ENCODE measurements around the gene MTUS2.

Gene MTUS2

DNA sequence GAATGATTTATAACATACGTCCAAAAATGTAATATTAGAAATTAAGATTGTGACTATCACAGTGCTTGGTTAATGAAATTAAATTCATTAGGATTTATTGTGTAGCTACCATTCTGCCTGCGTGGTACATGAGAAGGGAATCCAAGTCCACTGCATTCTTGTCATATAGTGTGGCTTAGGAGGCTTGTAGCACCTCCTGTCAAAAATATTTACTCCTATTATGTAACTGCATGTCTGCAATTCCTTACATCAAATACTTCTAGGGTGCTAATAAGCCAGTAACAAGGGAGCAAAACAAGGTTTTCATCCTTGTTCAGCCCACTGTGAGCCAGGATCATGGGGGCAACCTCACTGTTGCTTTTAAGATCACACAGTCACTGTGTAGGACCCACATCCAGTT, 576.3 kb downstream of the MTUS2 start:
- H3K27me3 ChIP-seq (ENCODE audit: control insufficient read depth, insufficient read depth, low read length): no peaks in the 10 kb centered on the region
- no peak overlapping the region for H3K4me3 ChIP-seq (ENCODE audit: low read depth, low read length)
- H3K27ac ChIP-seq (ENCODE audit: low read depth, low read length): no peak overlapping the region
- no peaks in the 10 kb centered on the region for H3K9me3 ChIP-seq (ENCODE audit: control insufficient read depth, insufficient read depth, low read depth, low read length)
- no peaks in the 10 kb centered on the region for H3K4me1 ChIP-seq (ENCODE audit: control insufficient read depth, insufficient read depth, low read length)
- no peak overlapping the region for H3K9ac ChIP-seq (ENCODE audit: low read length)
- no peaks in the 10 kb centered on the region for H3K36me3 ChIP-seq (ENCODE audit: control insufficient read depth, insufficient read depth, low read length)

GRCh38 chr13:29397265-29397664, 577.1 kb downstream of the MTUS2 start:
- H3K4me3 ChIP-seq (ENCODE audit: low read depth, low read length): no peak overlapping the region
- H3K36me3 ChIP-seq (ENCODE audit: control insufficient read depth, insufficient read depth, low read length): no peaks in the 10 kb centered on the region
- H3K27me3 ChIP-seq (ENCODE audit: control insufficient read depth, insufficient read depth, low read length): no peaks in the 10 kb centered on the region
- H3K9ac ChIP-seq (ENCODE audit: low read length): no peak overlapping the region
- H3K27ac ChIP-seq (ENCODE audit: low read depth, low read length): no peak overlapping the region
- H3K4me1 ChIP-seq (ENCODE audit: control insufficient read depth, insufficient read depth, low read length): no peaks in the 10 kb centered on the region
- H3K9me3 ChIP-seq (ENCODE audit: control insufficient read depth, insufficient read depth, low read depth, low read length): no peaks in the 10 kb centered on the region

DNA sequence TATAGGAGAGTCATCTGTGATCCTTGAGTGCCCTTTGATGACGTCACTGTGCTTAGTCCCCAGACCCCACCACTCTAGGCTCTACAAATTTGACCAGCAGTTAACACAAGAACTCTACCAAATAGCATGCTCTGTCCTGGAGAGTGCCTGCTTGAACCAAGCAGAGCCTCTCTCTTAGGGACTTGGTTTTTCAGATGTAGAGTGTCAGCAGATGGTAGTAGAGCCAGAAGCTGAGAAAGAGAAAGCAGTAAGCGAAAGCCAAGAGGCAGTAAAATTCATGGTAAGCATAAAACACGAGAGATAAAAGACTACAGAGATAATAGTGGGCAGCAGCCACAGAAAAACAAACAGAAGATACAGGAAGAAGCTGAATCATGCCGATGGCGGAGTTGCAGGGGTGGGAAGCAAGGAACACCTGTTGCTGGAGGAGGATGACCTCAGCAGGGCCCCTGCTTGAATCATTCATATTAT, 582.1 kb downstream of the MTUS2 start:
- Histone ChIP-seq H3K9ac (ENCODE audit: low read length) (no peak overlapping the region), H3K4me1 (ENCODE audit: control insufficient read depth, insufficient read depth, low read length) (peaks cover 8% of the 10 kb centered on the region), H3K27me3 (ENCODE audit: control insufficient read depth, insufficient read depth, low read length) (no peaks in the 10 kb centered on the region), H3K36me3 (ENCODE audit: control insufficient read depth, insufficient read depth, low read length) (no peaks in the 10 kb centered on the region), H3K4me3 (ENCODE audit: low read depth, low read length) (no peak overlapping the region), H3K27ac (ENCODE audit: low read depth, low read length) (no peak overlapping the region), H3K9me3 (ENCODE audit: control insufficient read depth, insufficient read depth, low read depth, low read length) (no peaks in the 10 kb centered on the region)

DNA sequence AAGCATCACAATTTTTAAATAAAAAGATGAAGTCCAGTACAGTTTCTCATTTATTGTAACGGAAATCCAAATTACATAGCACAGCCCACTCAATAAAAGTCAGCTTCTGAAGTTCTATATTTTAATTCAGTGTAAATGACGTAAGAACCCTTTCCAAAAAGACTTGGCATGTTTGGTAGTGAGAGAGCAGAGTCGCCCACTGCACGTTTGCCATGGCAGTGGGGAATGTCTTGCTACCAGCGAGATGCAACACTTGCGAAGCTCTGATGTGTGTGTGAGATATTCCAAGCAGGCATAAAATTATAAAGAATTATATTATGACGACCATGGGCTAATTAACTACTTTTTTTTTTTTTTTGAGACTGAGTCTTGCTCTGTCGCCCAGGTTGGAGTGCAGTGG, 585.3 kb downstream of the MTUS2 start:
- H3K4me3 ChIP-seq (ENCODE audit: low read depth, low read length): no peak overlapping the region
- no peaks in the 10 kb centered on the region for H3K9me3 ChIP-seq (ENCODE audit: control insufficient read depth, insufficient read depth, low read depth, low read length)
- no peaks in the 10 kb centered on the region for H3K27me3 ChIP-seq (ENCODE audit: control insufficient read depth, insufficient read depth, low read length)
- no peak overlapping the region for H3K9ac ChIP-seq (ENCODE audit: low read length)
- no peak overlapping the region for H3K27ac ChIP-seq (ENCODE audit: low read depth, low read length)
- H3K36me3 ChIP-seq (ENCODE audit: control insufficient read depth, insufficient read depth, low read length): no peaks in the 10 kb centered on the region
- H3K4me1 ChIP-seq (ENCODE audit: control insufficient read depth, insufficient read depth, low read length): peaks cover 8% of the 10 kb centered on the region

DNA sequence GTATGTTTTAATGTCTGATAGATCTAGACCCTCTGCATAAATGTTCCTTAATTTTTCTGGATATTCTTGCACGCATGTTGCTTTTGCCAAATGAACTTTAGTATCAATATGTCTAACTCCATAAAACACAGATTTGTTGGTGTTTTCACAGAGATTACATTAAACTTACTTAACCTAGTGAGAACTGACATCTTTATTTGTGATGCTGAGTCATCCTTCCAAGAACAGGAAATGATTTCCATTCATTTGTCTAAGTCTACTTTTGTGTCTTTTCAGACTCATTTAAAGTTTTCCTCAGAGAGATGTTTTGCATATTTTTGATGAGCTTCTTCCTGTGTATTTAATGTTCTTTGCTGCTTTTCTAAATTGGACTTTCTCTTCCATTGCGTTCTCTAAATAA, 591.3 kb downstream of the MTUS2 start:
- H3K36me3 ChIP-seq (ENCODE audit: control insufficient read depth, insufficient read depth, low read length): no peaks in the 10 kb centered on the region
- no peaks in the 10 kb centered on the region for H3K27me3 ChIP-seq (ENCODE audit: control insufficient read depth, insufficient read depth, low read length)
- H3K4me3 ChIP-seq (ENCODE audit: low read depth, low read length): no peak overlapping the region

GRCh38 chr13:29418026-29418425, 597.9 kb downstream of the MTUS2 start:
- no peak overlapping the region for H3K27ac ChIP-seq (ENCODE audit: low read depth, low read length)
- no peaks in the 10 kb centered on the region for H3K27me3 ChIP-seq (ENCODE audit: control insufficient read depth, insufficient read depth, low read length)
- peaks cover 4% of the 10 kb centered on the region; the same call in 1 of the 2 replicates for H3K4me1 ChIP-seq (ENCODE audit: control insufficient read depth, insufficient read depth, low read length)
- H3K9ac ChIP-seq (ENCODE audit: low read length): no peak overlapping the region
- no peaks in the 10 kb centered on the region for H3K9me3 ChIP-seq (ENCODE audit: control insufficient read depth, insufficient read depth, low read depth, low read length)
- no peaks in the 10 kb centered on the region for H3K36me3 ChIP-seq (ENCODE audit: control insufficient read depth, insufficient read depth, low read length)
- no peak overlapping the region for H3K4me3 ChIP-seq (ENCODE audit: low read depth, low read length)

More for the DNA sequence above, 591.3 kb downstream of the MTUS2 start:
- peaks cover 2% of the 10 kb centered on the region for H3K4me1 ChIP-seq (ENCODE audit: control insufficient read depth, insufficient read depth, low read length)
- no peaks in the 10 kb centered on the region for H3K9me3 ChIP-seq (ENCODE audit: control insufficient read depth, insufficient read depth, low read depth, low read length)
- H3K27ac ChIP-seq (ENCODE audit: low read depth, low read length): no peak overlapping the region
- H3K9ac ChIP-seq (ENCODE audit: low read length): no peak overlapping the region

GRCh38 chr13:29421118-29421517, 601.0 kb downstream of the MTUS2 start:
- Histone ChIP-seq H3K36me3 (ENCODE audit: control insufficient read depth, insufficient read depth, low read length) (no peaks in the 10 kb centered on the region), H3K9ac (ENCODE audit: low read length) (no peak overlapping the region), H3K9me3 (ENCODE audit: control insufficient read depth, insufficient read depth, low read depth, low read length) (no peaks in the 10 kb centered on the region), H3K4me1 (ENCODE audit: control insufficient read depth, insufficient read depth, low read length) (peaks cover 8% of the 10 kb centered on the region), H3K27me3 (ENCODE audit: control insufficient read depth, insufficient read depth, low read length) (no peaks in the 10 kb centered on the region), H3K4me3 (ENCODE audit: low read depth, low read length) (no peak overlapping the region), H3K27ac (ENCODE audit: low read depth, low read length) (no peak overlapping the region)

- Histone ChIP-seq H3K4me1 (ENCODE audit: control insufficient read depth, insufficient read depth, low read length) (peaks cover 8% of the 10 kb centered on the region), H3K27me3 (ENCODE audit: control insufficient read depth, insufficient read depth, low read length) (no peaks in the 10 kb centered on the region), H3K9me3 (ENCODE audit: control insufficient read depth, insufficient read depth, low read depth, low read length) (no peaks in the 10 kb centered on the region), H3K9ac (ENCODE audit: low read length) (no peak overlapping the region), H3K27ac (ENCODE audit: low read depth, low read length) (no peak overlapping the region), H3K36me3 (ENCODE audit: control insufficient read depth, insufficient read depth, low read length) (no peaks in the 10 kb centered on the region), H3K4me3 (ENCODE audit: low read depth, low read length) (no peak overlapping the region)
Measured at GRCh38 chr13:29422015-29422414, 601.9 kb downstream of the MTUS2 start.

- no peak overlapping the region for H3K9ac ChIP-seq (ENCODE audit: low read length)
- no peaks in the 10 kb centered on the region for H3K36me3 ChIP-seq (ENCODE audit: control insufficient read depth, insufficient read depth, low read length)
- no peak overlapping the region for H3K4me3 ChIP-seq (ENCODE audit: low read depth, low read length)
- peaks cover 8% of the 10 kb centered on the region for H3K4me1 ChIP-seq (ENCODE audit: control insufficient read depth, insufficient read depth, low read length)
- H3K9me3 ChIP-seq (ENCODE audit: control insufficient read depth, insufficient read depth, low read depth, low read length): no peaks in the 10 kb centered on the region
- no peak overlapping the region for H3K27ac ChIP-seq (ENCODE audit: low read depth, low read length)
- H3K27me3 ChIP-seq (ENCODE audit: control insufficient read depth, insufficient read depth, low read length): peaks cover 8% of the 10 kb centered on the region
Measured at GRCh38 chr13:29423050-29423449, 602.9 kb downstream of the MTUS2 start.

GRCh38 chr13:29427937-29428309, 607.8 kb downstream of the MTUS2 start:
- no peak overlapping the region for H3K9ac ChIP-seq (ENCODE audit: low read length)
- H3K4me3 ChIP-seq (ENCODE audit: low read depth, low read length): peak overlapping the region; percentile 82
- peaks cover 17% of the 10 kb centered on the region for H3K4me1 ChIP-seq (ENCODE audit: control insufficient read depth, insufficient read depth, low read length)
- H3K9me3 ChIP-seq (ENCODE audit: control insufficient read depth, insufficient read depth, low read depth, low read length): no peaks in the 10 kb centered on the region
- H3K36me3 ChIP-seq (ENCODE audit: control insufficient read depth, insufficient read depth, low read length): no peaks in the 10 kb centered on the region
- no peak overlapping the region for H3K27ac ChIP-seq (ENCODE audit: low read depth, low read length)
- H3K27me3 ChIP-seq (ENCODE audit: control insufficient read depth, insufficient read depth, low read length): peaks cover 26% of the 10 kb centered on the region

- H3K4me3 ChIP-seq (ENCODE audit: low read depth, low read length): peak overlapping the region; percentile 82
- no peak overlapping the region for H3K27ac ChIP-seq (ENCODE audit: low read depth, low read length)
- peaks cover 26% of the 10 kb centered on the region for H3K27me3 ChIP-seq (ENCODE audit: control insufficient read depth, insufficient read depth, low read length)
- no peaks in the 10 kb centered on the region for H3K36me3 ChIP-seq (ENCODE audit: control insufficient read depth, insufficient read depth, low read length)
- H3K9me3 ChIP-seq (ENCODE audit: control insufficient read depth, insufficient read depth, low read depth, low read length): no peaks in the 10 kb centered on the region
- H3K4me1 ChIP-seq (ENCODE audit: control insufficient read depth, insufficient read depth, low read length): peaks cover 11% of the 10 kb centered on the region; the same call in 1 of the 2 replicates
- H3K9ac ChIP-seq (ENCODE audit: low read length): peak overlapping the region; percentile 20
Measured at GRCh38 chr13:29428310-29429181, 608.4 kb downstream of the MTUS2 start.
